Daoy (cell line): ENCODE results near the gene WDR90. TPM values are rescaled to one million over a fixed set of nuclear protein-coding genes. Genes with fewer than 3 reads are reported as not detected.

ENCODE experiments used
- DNase-seq: peaks from one replicate; pipeline ENCODE4 v3.0.0-alpha.2; 2015; ENCODE audit warnings: low read depth
- total RNA-seq: library from RNA; depleted of rRNA; stranded (reverse); fragments of >200 nt; shearing (Covaris generic); gene quantifications from 2 replicates; pipeline ENCODE4 v1.2.3, GENCODE V29; 2014; rRNA removed

The WDR90 gene
- 11.7 and 20.9 TPM in 2 replicates for total RNA-seq

GRCh38 chr16:648781-649589, at the start of gene WDR90:
TSS of gene WDR90 (plus strand) at chr16:649365. CDS start at chr16:649417, 52 bp downstream.
- peak; percentile 92 for DNase-seq

- no peak for DNase-seq
Observed at GRCh38 chr16:600781-601180, 48.4 kb upstream of the WDR90 start.

- no peak for DNase-seq
Observed at GRCh38 chr16:603933-604332, 45.2 kb upstream of the WDR90 start.

DNA sequence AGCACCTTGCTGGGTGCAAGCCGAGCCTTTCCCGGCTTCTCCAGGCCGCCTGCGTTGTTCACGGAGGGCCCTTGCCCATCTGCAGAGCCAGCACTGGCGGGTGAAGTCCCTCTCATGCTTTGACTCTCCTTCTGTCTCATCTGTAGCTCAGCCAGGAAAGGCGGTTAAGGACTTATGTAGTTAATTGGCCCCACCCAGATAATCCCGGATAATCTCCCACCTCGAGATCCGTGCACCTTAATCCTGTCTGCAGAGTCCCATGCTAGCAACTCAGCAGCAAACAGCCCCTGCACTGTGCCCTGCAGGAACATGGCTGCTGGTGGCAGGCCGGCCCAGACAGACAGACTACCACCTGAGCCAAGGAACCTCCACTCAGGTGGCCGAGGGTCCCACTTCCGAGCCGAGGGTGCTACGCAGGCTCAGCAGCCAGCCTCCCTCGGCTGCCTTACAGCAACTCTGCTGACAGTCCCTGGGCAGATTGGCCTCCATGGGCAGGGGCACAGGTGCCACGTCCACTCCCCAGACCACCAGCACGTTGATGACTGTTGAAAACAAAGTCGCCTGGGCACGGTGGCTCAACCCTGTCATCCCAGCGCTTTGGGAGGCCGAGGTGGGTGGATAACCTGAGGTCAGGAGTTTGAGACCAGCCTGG, 42.4 kb upstream of the WDR90 start:
- no peak for DNase-seq

DNA sequence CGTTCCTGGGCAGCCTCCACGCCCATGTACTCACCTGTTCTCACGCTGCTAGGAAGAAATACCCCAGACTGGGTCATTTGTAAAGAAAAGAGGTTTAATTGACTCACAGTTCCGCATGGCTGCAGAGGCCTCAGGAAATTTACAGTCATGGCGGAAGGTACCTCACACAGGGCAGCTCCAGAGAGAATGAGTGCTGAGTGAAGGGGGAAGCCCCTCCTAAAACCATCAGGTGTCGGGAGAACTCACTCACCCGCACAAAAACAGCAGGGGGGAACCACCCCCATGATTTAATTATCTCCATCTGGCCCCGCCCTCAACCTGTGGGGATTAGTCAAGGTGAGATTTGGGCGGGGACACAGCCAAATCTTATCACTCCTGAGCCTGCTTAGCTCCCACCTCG, 41.1 kb upstream of the WDR90 start:
- no peak for DNase-seq

GRCh38 chr16:609316-609715, 39.8 kb upstream of the WDR90 start:
- no peak for DNase-seq

DNA sequence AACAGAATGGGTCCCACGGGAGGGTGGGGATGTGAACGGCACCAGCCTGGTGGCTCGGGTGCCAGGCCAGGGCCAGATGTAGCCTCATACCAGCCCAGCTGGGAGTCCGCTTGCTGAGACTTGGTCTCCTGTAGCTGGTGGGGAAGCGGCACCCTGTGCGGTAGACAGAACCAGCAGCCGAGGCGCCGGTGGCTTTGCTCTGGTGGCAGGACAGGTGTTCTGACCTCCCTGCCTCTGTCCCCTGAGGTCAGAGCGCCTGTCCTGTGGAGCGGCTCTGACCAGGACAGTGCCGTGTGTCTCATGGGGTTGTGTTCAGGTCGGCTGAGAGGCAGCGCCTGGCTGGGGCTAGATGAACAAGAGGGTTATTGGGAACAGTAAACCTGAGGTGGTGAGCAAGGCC, 39.2 kb upstream of the WDR90 start:
- DNase-seq = no peak

DNA sequence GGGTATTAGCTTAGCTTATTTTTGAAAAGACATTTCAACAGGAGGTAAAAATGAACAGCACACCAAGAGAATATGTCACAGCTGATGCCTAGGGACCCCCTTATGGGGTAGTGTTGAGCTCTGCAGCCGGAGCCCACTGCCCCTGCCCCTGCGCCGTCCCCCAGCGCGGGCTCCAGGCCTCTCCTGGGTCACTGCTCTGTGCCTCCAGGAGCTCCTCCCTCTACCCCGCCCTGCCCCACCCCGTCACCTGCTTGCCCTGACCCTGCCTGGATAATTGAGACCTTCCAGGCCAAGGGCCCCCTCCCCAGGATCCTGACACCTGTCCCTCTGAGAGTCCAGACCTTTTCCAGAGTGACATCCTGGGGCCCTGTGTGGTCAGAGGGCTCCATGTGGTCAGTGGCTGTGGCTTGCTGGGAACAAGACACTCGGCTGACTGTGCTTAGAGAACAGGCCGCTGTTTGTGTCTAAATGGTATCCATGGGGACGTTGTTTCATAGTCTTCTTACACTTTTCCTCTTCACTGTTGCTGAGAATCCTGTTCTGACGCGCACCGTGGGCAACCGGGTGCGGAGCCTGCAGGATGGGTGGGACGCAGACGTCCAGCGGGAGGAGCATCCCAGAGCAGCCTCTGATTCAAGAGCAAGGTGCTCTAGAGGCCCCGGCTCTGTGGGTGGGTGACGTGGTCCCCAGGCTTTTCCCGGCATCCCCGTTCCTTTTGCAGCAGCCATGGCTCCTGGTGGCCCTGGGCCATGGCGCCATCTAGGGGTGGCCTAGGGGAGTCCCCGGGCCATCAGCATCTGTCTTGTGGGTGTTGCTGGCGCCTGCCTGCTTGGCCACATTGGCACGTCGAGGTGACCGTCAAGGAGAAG, 38.4 kb upstream of the WDR90 start:
- peak; percentile 86 for DNase-seq

- DNase-seq = no peak
Observed at GRCh38 chr16:615122-615521, 34.0 kb upstream of the WDR90 start.

DNA sequence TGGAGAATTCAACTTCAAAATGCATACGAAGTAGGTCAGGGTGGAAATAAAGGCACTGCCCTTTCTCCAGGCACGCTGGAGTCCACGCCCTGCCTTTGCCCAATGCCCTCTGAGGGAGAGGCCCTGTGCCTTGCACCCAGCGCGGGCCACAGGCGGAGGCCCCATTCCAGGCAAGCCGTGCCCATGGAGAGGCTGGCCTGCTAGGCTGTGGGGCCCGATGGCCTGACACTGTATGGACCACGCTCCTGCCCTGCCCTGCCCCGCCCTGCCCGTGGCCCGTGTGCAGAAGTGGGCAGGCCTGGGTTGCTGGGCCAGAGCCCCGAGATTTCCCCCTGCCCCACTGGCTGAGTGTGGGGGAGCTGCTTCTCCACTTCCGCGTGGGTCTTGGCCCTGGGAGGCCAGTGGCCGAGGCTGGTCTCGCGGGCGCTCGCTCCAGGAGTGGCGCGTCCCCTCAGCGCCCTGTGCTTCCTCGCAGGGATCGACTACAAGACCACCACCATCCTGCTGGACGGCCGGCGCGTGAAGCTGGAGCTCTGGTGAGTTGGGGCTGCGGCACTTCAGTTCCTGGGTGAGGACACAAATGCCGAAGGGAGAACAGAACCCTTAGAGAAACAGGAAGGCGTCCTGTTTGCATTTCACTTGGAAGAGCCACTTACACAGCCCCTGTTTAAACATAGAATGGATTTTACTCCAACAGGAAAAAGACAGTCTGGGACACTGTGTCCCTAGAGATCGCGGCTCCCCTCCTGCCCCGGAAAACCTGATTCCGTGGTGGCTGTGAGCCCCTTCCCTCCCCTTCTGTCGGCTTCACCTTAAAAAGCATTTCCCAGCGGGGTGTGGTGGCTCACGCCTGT, 32.2 kb upstream of the WDR90 start:
- no peak for DNase-seq

GRCh38 chr16:617855-618254, 31.3 kb upstream of the WDR90 start:
- no peak for DNase-seq

DNA sequence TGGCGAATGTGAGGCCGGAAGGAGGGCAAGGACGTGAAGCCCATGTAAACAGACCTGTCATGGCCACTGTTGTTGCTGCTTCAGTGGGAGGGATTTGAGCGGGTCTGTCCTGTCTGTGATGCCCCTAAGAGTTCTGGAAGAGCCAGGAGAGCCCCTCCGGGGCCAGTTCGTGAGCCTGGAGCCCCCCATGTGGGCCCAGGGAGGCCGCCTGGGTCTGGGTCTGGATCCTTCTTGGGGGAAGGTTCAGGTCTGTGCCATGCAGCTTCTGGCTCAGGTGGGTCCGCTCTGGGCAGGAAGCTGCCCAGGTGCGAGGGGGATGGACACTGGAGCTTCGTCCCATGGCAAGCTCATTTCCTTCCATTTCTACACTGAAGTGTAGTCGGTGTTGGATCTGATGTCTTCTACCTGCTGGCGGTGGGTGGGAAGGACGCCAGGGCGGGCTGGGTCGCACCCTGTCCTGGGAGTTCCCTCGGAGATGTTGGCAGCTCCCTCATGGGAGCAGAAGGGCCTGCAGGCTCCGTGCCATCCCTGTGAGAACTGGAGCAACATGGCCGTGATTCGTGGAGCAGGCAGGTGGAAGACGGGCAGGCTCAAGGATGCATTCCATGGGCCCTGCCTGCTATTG, 29.6 kb upstream of the WDR90 start:
- DNase-seq = no peak

GRCh38 chr16:620700-621525, 28.3 kb upstream of the WDR90 start:
- no peak for DNase-seq

DNA sequence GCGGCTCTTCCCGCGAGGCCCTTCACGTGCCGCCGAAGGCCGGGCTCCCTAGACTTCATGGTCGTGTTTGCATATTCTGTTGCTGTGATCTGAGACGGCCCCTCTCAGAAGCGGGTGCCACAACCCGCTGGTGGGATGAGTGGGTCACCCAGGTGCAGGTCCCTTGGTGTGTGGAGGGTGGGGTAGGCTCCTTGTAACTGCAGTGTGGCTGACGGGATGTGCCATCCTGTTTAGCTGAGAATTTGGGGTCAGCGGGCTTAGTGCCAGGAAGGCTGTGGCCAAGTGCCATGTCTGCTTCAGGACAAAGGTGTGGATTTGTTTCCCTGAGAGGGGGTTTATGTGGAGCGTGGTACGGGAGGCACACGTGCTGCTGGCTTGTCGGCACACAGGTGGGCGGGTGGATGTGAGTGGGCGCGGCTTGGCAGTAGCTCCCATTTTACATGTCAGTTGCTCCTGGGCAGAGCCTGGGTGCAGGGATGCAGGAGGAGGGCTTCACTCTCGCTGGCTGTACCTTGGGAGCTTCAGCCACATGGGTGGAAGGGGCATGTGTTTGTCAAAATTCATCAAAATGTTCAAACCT, 27.5 kb upstream of the WDR90 start:
- DNase-seq = no peak

- DNase-seq = no peak
Observed at GRCh38 chr16:622920-623280, 26.3 kb upstream of the WDR90 start.

DNA sequence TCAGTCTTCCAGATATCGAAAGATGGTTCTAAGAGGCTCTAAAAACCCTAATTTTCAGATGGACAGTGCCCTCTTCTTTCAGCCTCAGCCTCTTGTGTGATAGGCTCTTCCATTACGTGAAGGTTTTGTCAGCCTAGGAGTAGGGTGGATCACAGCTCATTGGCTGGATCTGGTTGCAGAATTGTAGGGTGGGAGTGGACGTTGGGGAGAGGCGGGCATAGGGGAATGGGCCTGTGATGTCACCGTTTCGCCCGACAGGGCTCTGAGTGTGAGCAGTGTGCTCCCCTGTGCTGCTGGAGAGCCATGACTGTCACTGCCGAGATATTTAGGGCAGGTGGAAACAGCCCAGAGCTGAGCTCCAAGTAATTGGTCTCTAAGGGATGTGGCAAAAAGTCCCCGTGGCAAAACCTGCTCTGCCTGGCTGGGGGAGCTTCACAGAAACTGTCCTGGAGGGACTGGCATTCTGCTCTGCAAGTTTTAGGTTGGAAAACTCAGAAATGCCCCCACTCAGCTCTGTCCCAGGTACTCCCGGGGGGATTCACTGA, 24.6 kb upstream of the WDR90 start:
- no peak for DNase-seq

GRCh38 chr16:625117-625976, 23.8 kb upstream of the WDR90 start:
- no peak for DNase-seq

DNA sequence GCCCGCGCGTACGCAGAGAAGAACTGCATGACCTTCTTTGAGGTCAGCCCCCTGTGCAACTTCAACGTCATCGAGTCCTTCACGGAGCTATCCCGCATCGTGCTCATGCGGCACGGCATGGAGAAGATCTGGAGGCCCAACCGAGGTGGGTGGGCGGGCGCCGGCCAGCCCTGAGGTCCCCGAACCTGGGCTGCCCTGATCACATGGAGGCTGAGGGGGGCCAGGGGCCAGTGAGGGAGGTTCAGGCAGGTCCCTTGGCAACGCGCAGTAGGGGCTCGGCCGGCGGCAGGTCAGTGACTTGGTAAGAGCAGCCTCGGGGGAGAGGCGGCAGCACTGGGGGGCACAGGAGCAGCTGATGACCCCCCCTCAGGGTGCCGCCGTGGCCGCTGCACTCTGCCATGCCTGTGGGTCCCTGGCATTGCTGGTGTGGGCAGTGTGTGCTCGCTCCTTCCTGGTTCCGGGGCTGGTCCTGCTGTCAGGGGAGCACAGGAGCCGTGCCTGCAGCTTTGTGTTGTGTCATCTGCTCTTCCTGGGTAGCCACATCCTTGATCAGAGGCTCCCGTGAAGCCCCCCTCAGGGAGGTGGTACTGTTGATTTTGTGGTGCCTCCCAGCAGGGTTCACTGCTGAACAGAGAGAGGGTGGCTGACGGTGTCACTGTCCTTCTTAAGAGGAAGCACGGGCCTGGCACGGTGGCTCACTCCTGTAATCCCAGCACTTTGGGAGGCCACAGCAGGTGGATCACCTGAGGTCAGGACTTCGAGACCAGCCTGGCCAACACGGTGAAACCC, 23.0 kb upstream of the WDR90 start:
- no peak for DNase-seq
